DOHH2 (cell line): ENCODE measurements around the gene MARCHF4.
"Not testable (repeated sequence)": the region's sequence is repeated elsewhere in the genome, so short reads cannot be mapped to it uniquely, and the experiment has no call there.

Experiments
- H3F3A ChIP-seq: fragments of 200-600 bp; sonication (generic), shearing (Covaris generic); 2 replicates; pipeline ENCODE4 v1.6.0; 2016; ENCODE audit warnings: antibody characterized with exemption, mild to moderate bottlenecking; ENCODE audit not compliant: control insufficient read depth, insufficient read depth
- H3K27ac ChIP-seq: fragments of 200-600 bp; sonication (generic); 2 replicates; pipeline ENCODE4 v1.5.1; 2014; ENCODE audit warnings: low read depth, mild to moderate bottlenecking, low read length, moderate library complexity
- H3K27me3 ChIP-seq: fragments of 200-600 bp; sonication (generic); 2 replicates; pipeline ENCODE4 v1.6.1; 2014; ENCODE audit warnings: mild to moderate bottlenecking, low read length, mixed read lengths; ENCODE audit not compliant: control insufficient read depth
- H3K36me3 ChIP-seq: fragments of 200-600 bp; sonication (generic); 2 replicates; pipeline ENCODE4 v1.6.1; 2014; ENCODE audit warnings: mild to moderate bottlenecking, low read length, moderate library complexity, mixed read lengths; ENCODE audit not compliant: control insufficient read depth
- H3K4me1 ChIP-seq: fragments of 200-600 bp; sonication (generic); 2 replicates; pipeline ENCODE4 v1.6.1; 2014; ENCODE audit warnings: mild to moderate bottlenecking, low read length, mixed read lengths; ENCODE audit not compliant: control insufficient read depth
- H3K4me2 ChIP-seq: fragments of 200-600 bp; sonication (generic); 2 replicates; pipeline ENCODE4 v1.6.0; 2014; ENCODE audit warnings: mild to moderate bottlenecking, low read length, moderate library complexity
- H3K4me3 ChIP-seq: fragments of 200-600 bp; sonication (generic); 2 replicates; pipeline ENCODE4 v1.5.1; 2014; ENCODE audit warnings: mild to moderate bottlenecking, low read length, mixed read lengths
- H3K79me2 ChIP-seq: fragments of 200-600 bp; sonication (generic); 2 replicates; pipeline ENCODE4 v1.6.1; 2014; ENCODE audit warnings: mild to moderate bottlenecking, low read length, mixed read lengths; ENCODE audit not compliant: control insufficient read depth
- H3K9me2 ChIP-seq: fragments of 200-600 bp; sonication (generic); replicated peaks from 2 replicates; pipeline ENCODE4 v1.6.1; 2014; ENCODE audit warnings: mild to moderate bottlenecking, low read length, mixed read lengths; ENCODE audit not compliant: control insufficient read depth
- H3K9me3 ChIP-seq: fragments of 200-600 bp; sonication (generic); 2 replicates; pipeline ENCODE4 v1.6.1; 2014; ENCODE audit warnings: antibody characterized with exemption, low read length, mixed read lengths; ENCODE audit not compliant: control insufficient read depth, insufficient read depth
- H4K20me1 ChIP-seq: fragments of 200-600 bp; sonication (generic); 2 replicates; pipeline ENCODE4 v1.6.0; 2014; ENCODE audit warnings: low read depth, mild to moderate bottlenecking, antibody characterized with exemption, low read length, moderate library complexity; ENCODE audit not compliant: control insufficient read depth, insufficient read depth
- EZH2phosphoT487 ChIP-seq: fragments of 200-600 bp; sonication (generic); IDR thresholded peaks from 2 replicates; pipeline ENCODE4 v1.6.1; 2017; ENCODE audit warnings: borderline replicate concordance, mild to moderate bottlenecking, antibody characterized with exemption, low read length, moderate library complexity, mixed read lengths
- TF ChIP-seq, protein P1 (sequence below): fragments of 200-600 bp; sonication (generic); IDR thresholded peaks from one replicate; pipeline ENCODE4 v1.5.1; 2014; ENCODE audit warnings: antibody characterized with exemption, mild to moderate bottlenecking, low read depth, low read length; ENCODE audit not compliant: poor library complexity, severe bottlenecking

MARCHF4 gene

DNA sequence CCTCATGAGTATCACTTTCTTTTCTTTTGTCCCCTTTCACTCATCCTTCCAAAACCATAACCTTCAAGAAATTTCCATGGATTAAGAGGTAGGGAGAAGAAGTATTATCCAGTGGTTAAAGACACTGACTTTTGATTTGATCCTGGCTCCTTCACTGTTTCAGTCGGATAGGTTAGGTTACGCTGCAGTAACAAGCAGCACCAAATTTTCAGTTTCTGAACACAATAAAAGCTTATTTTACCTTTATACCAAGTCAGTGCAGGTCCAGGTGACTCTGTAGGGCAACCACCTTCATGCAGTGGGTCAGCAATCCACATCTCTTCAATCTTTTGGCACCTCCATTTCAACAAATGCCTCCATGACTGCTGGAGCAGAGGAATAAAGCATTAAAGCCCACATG is 15.0 kb upstream of the MARCHF4 start:
- Histone ChIP-seq H3K36me3 (no peaks in the 10 kb centered on the region), H3K79me2 (no peaks in the 10 kb centered on the region), H3K9me2 (no peaks in the 10 kb centered on the region), H3K9me3 (no peaks in the 10 kb centered on the region), H3F3A (no peaks in the 10 kb centered on the region), H3K4me1 (no peaks in the 10 kb centered on the region), H3K4me2 (no peak overlapping the region), H3K27ac (no peak overlapping the region), H3K27me3 (peaks cover 3% of the 10 kb centered on the region; the same call in 1 of the 2 replicates), H3K4me3 (no peak overlapping the region), H4K20me1 (no peaks in the 10 kb centered on the region)
- no peak for TF ChIP-seq EZH2phosphoT487
- TF ChIP-seq, protein P1, sequence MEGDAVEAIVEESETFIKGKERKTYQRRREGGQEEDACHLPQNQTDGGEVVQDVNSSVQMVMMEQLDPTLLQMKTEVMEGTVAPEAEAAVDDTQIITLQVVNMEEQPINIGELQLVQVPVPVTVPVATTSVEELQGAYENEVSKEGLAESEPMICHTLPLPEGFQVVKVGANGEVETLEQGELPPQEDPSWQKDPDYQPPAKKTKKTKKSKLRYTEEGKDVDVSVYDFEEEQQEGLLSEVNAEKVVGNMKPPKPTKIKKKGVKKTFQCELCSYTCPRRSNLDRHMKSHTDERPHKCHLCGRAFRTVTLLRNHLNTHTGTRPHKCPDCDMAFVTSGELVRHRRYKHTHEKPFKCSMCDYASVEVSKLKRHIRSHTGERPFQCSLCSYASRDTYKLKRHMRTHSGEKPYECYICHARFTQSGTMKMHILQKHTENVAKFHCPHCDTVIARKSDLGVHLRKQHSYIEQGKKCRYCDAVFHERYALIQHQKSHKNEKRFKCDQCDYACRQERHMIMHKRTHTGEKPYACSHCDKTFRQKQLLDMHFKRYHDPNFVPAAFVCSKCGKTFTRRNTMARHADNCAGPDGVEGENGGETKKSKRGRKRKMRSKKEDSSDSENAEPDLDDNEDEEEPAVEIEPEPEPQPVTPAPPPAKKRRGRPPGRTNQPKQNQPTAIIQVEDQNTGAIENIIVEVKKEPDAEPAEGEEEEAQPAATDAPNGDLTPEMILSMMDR, result no peak

DNA sequence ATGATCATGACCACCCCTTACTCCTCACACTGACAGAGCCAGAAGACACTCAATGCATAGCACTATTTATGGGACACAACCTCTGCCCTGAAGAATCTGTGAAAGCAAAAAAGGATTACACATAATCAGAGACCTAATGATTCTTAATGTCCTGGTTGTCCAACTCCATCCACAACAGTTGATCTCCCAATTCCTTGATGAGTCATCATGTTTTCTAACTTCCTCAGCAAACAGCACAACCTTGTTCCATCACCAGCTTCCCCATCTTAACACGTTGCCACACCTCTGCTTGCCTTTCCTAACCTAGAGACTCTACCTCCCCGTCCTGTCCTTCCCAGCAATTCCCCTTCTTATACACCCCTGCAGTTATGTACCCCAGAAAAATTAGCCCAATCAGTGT is 13.2 kb upstream of the MARCHF4 start:
- Histone ChIP-seq H3K4me1 (no peaks in the 10 kb centered on the region), H3K79me2 (no peaks in the 10 kb centered on the region), H3K36me3 (no peaks in the 10 kb centered on the region), H3K27me3 (peaks cover 3% of the 10 kb centered on the region; the same call in 1 of the 2 replicates), H3K4me2 (no peak overlapping the region), H3K9me3 (no peaks in the 10 kb centered on the region), H3K4me3 (no peak overlapping the region), H3K27ac (no peak overlapping the region), H4K20me1 (no peaks in the 10 kb centered on the region), H3F3A (no peaks in the 10 kb centered on the region), H3K9me2 (no peaks in the 10 kb centered on the region)
- TF ChIP-seq EZH2phosphoT487, result no peak
- TF ChIP-seq, protein P1, result no peak

DNA sequence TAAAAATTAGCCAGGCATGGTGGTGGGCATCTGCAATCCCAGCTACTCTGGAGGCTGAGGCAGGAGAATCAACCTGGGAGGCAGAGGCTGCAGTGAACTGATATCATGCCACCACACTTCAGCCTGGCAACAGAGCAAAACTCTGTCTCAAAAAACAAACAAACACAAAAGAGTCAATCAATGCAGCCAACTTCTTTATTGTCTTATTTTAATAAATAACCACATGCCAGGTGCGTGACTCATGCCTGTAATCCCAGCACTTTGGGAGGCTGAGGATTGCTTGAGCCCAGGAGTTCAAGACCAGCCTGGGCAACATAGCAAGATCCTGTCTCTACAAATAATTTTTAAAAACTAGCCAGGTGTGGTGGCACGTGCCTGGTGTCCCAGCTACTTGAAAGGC is 12.1 kb upstream of the MARCHF4 start:
- H3K9me3 ChIP-seq, H3K9me2 ChIP-seq, H3K27me3 ChIP-seq, H3K79me2 ChIP-seq, H3K27ac ChIP-seq, H3K4me2 ChIP-seq, H3K4me1 ChIP-seq, H3K36me3 ChIP-seq, H4K20me1 ChIP-seq, H3K4me3 ChIP-seq, H3F3A ChIP-seq: not testable (repeated sequence)

DNA sequence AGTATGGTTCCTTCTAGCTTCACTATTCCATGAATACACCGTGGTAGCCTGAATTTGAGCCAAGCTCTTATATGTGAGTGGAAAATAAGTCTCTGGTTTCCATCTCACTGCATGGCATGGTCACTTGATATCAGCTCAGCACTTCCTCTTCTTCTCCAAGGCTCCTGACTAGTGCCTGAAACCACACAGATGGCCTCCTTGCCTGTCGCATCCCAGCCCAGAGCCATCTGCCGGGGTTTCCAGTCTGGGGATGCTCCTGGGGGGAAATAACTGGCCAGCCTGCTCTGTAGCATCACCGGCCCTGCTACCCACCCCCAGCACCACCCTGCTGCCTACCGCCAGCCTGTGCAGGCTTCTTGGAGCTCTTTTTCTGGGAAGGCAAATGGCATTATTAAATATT is 7.7 kb upstream of the MARCHF4 start:
- Histone ChIP-seq H3F3A (no peaks in the 10 kb centered on the region), H3K4me3 (no peak overlapping the region), H3K36me3 (no peaks in the 10 kb centered on the region), H4K20me1 (no peaks in the 10 kb centered on the region), H3K9me2 (no peaks in the 10 kb centered on the region), H3K27me3 (peaks cover 7% of the 10 kb centered on the region), H3K27ac (no peak overlapping the region), H3K9me3 (no peaks in the 10 kb centered on the region), H3K4me1 (no peaks in the 10 kb centered on the region), H3K79me2 (no peaks in the 10 kb centered on the region), H3K4me2 (no peak overlapping the region)
- TF ChIP-seq EZH2phosphoT487, result no peak
- TF ChIP-seq, protein P1, result no peak
